NOMO-1 treated with DMSO at 0.1 percent for 48 hours (cell line): Measurements from ENCODE around the gene DZIP1.

ENCODE experiments used
- DNase-seq: peaks from one replicate; lab custom pipeline; 2025; ENCODE audit not compliant: unreplicated experiment; lab: John Stamatoyannopoulos, UW

DZIP1 gene

DNA sequence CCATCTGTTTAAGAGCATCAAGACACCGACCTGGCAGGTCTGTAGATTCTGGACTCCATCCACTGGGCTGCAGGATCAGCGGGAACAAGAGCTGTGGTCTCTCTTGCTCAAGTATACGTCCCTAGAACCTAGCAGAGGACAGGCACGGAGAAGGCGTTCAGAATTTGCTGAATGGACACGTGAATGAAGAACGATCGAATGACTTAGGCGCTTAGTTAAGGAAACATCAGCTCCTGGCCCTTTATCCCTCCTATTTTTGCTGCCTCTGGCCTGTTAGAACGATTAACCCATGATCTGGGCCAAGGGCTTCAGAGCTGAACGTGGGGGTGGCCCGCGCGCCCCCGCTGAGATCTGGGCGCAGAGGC is 953 bp downstream of the DZIP1 start:
- no peak for DNase-seq

DNA sequence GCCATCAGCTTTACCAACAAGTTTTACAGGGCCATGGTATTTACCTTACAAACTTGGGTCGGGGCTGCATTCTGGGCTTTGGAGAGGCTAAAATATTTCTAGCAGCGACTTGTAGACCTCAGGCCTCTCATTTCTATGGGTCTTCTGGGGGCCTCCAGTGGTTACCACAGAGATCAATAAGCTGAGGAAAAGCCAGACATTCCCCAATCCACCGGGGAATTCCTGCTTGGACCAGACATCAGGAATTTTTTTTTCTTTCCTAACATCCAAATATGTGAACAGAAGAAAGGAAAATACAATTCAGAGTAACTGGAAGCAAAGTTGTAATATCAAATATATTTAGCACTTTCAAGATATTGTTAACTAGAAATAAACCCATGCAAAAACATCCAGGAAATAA is 1.5 kb downstream of the DZIP1 start:
- DNase-seq, result no peak

DNA sequence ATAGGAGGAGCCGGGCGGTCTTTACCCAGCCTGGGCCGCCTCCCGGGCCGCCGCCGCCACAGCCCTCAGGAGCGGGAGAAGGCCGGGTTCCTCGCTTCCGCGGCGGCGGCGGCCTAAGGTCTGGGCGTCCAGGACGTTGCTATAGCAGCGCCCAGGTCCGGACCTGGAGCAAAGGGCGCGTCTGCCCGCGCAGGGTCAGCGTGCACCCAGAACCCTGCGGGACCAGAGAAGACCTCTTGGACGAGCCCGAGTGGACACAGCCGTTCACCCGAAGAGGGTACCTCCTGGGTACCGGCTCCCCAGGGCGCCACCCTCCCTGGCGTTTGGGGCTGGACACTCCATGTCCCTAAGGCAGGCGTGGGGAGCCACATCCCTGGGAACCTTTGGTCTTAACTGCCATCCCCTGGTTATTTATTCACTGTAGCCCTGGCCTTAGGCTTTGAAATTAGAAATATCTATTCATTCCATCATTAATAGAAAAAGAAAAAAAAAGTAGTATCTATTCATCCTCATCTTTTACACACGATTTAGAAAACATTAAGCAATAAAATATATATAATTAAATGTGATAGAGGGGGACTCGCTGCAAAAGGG is 2.4 kb downstream of the DZIP1 start:
- no peak for DNase-seq

DNA sequence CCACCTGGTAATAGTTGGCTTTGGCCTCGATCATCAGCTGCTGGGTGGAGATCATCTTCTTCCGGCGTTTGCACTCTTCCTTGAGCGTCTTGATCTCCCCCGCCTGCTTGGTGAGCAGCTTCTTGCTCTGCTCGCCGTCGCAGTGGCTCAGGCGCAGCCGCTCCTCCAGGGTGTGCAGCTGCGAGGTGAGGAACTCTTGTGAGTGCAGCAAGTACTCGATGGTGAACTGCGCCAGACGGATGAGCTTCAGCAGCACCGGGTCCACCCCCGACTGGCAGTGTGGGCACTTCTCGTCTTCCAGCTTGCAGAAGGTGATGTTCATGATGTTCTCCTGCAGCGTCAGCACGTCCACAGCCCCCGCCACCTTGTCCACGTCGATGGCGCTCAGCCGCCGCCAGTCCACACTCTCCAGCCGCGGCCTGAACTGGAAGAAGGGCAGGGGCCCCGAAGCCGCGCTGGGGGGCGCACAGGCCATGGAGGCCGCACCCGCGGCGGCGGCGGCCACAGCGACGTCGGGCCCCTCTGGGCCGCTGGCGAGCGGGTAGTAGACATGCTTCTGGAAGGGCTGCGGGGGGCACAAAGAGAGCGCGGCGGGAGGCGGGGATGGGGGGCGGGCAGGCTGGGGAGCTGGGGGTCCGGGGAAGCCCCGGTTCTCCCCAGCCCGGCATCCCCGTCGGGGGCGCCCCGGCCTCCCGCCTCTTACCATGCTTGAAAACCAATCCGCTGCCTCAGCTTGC is 3.0 kb downstream of the DZIP1 start:
- no peak for DNase-seq

DNA sequence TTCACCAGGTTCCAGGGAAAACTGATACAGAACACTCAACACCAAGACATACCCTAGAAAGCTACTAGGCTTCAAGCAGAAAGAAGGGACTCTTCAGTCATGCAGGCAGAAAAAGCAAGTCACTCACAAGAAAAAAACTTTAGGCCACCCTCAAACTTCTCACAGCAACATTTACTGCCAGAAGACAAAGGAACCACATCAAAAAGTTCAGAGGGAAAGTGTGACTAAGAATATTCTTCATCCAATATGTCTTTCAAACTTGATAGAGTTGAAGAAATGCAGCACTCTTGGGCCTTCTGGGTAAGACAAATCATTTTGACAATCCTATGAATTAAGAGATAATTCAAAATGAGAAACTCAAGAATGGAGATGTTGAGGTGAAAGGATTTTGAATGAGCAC is 7.7 kb downstream of the DZIP1 start:
- no peak for DNase-seq

DNA sequence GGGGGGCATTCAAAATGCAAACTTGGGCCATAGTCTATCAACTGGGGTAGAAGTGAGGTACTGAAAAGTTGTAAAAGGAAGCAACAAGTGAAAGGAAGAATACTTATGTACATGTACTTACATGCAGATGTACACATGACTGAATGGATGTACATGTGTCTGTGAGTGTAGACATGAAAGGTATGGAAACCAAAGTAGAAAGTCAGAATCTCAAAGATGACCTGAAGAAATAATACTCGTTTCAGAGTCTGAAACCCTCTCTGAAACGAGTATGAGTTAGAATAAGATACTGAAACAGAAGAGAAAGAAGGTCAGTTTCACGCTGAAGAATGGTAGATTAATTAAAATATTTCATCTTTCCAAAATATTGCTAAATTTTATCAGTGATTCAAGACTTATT is 13.9 kb downstream of the DZIP1 start:
- no peak for DNase-seq

DNA sequence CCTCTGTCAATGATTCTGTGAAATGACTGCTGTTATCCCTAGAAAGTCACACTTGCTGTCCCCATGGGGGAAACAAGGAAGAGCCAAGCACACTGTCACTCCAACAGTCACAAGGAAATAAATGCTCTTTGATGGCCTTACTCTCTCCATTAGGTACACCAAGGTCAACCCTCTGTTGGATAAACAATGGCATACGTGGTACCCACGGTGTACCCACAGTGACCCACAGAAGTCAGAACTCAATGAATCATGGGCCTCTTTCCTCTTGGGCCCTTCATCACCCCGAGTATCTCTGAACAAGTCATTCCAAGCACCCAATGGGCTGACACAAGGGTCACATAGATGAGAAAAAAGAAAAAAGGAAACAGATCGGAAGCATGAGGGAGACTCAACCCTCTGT is 15.4 kb downstream of the DZIP1 start:
- no peak for DNase-seq

DNA sequence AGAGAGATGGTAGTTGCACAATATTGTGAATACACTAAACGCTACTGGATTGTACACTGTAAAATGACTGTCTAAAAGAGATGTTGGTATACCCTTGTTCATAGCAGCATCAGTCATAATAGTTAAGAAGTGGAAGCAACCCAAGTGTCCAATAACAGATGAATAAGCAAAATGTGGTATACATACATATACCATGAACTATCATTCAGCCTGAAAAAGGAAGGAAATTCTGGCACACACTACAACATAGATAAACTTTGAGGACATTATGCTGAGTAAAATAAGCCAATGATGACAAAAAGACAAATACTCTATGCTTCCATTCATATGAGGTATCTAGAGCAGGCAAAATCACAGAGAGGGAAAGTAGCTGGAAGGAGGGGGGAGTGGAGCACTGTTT is 16.0 kb downstream of the DZIP1 start:
- DNase-seq, result no peak

DNA sequence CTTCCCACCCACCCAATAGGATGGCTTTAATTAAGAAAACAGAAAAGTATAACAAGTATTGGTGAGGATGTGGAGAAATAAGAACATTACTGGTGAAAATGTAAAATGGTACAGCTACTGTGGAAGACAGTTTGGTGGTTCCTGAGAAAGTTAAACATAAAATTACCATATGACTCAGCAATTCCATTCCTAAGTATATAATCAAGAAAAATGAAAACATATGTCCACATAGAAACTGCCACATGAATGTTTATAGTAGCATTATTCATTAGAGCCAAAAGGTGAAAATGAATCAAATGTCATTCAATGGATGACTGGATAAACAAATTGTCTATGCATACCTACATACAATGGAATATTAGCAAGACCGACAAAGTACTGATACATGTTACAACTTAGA is 16.9 kb downstream of the DZIP1 start:
- DNase-seq, result no peak

DNA sequence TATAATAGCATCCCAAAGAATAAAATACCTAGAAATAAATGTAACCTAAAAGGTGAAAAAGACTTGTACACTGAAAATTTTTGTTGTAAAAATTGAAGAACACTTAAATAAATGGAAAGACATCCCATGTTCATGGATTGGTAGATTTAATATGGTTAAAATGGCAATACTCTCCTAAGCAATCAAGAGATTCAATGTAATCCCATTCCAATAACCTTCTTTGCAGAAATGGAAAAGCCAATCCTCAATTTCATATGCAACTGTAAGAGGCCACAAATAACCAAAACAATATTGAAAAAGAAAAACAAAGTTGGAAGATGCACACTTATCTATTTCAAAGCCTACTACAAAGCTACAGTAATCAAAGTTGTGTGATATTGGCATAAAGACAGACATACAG is 17.7 kb downstream of the DZIP1 start:
- DNase-seq, result no peak

DNA sequence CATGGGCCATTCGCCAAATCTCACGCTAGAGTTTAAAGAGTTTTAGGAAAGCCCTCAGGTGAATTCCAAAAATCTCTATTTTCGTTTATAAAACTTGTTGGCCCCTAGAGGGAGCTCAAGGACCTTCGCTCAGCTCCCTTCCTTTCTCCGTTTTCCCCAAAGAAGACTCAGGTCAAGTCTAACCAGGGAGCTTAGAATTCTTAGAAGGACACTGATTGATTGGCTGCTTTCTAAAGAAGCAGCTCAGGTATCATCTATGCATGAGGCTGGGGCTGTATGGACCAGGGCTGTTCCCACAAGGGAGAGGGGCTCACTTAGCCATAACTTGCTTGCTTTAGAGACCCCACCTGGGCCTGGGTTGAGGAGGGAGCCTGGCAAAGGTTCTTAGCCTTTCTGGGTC is 20.5 kb downstream of the DZIP1 start:
- peak; percentile 52 for DNase-seq

DNA sequence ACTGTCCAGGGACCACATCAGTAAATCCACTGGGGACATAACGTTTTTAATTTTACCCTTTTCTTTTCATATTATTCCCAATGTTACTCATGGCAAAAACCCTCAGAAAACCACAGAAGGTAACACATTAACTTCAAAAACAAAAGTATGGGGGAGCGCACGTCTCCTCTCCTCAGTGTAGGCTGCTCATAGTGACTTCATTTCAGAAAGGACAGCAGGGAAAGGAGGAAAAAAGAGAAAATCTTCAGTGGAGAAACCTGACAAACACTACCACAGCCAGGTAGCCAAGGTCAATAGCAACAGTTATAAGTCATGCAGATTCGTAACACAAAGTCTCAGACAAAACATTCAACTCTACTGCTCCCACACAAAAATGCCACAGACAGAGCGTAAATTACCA is 21.4 kb downstream of the DZIP1 start:
- DNase-seq, result no peak

DNA sequence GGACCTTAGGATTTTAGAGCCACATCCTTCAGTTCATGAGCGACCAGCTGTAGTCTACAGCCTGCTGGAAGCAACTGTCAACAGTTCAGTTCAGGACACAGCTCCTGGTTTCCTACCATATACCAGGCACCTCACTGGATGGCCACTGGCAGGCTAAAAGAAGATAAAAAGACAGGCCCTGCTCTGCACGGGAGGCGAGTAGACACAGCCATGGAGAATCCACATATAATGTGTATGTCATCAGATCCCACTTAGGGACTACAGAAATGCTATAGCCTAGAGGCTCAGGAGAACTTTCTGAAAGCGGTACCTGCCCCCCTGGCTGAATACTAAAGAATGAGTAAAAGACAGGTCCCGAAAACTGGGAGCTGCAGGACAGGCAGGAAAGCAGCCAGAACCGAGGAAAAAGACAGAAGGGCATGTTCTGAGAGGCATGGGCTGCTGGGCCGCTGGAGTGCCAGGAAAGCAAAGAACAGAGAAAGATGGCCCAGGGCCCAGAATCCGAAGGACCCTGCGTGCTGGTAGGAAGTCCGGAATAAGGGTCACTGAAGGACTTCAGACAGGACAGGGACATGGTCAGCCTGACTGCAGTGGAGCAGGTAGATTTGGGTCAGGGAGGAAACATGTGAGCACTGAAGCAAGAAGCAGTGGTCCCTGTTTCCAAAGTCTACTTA is 23.5 kb downstream of the DZIP1 start:
- no peak for DNase-seq

DNA sequence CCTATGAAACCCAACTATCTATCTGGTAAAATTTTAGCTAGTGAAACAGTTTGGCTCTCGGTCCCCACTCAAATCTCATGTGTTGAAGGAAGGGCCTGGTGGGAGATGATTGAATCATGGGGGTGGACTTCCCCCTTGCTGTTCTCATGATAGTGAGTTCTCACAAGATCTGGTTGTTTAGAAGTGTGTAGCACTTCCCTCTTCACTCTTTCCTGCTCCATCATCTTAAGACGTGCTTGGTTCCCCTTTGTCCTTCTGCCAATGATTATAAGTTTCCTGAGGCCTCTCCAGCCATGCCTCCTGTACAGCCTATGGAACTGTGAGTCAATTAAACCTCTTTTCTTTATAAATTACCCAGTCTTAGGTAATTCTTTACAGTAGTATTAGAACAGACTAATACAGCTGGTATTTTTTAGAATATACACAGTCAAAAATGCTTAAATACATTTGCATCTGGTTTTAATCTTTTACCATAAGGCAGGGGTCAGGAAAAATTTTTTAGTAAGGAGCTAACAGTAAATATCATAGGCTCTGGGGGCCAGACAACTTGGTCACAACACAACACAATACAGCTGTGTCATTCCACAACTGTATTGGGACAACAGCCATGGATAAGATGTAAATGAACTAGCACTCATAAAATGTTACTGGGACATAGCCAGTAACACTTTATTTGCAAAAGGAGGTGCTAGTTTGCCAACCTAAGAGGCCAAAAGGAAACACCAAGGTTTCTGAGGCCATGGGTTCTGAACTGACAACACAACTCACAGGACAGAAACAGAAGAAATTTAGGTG is 24.3 kb downstream of the DZIP1 start:
- peak; percentile 4 for DNase-seq

DNA sequence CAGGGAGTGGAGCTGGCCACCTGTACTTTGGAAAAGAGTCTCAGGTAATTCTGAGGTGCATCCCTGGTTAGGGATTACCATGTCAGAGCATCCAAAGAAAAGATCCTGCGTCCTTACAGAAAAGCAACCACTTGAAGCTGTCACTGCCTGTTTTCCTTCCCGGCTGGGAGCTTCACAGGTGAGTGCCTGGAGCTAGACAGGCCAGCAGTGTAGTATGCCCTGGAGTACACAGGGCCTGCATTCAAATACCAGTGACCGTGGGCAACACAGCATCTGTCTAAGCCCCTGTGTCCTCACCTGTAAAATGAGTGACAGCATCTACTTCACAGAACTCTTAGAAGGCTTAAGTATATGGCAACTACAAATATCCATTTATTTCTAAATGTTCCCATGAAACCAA is 29.0 kb downstream of the DZIP1 start:
- DNase-seq, result no peak

DNA sequence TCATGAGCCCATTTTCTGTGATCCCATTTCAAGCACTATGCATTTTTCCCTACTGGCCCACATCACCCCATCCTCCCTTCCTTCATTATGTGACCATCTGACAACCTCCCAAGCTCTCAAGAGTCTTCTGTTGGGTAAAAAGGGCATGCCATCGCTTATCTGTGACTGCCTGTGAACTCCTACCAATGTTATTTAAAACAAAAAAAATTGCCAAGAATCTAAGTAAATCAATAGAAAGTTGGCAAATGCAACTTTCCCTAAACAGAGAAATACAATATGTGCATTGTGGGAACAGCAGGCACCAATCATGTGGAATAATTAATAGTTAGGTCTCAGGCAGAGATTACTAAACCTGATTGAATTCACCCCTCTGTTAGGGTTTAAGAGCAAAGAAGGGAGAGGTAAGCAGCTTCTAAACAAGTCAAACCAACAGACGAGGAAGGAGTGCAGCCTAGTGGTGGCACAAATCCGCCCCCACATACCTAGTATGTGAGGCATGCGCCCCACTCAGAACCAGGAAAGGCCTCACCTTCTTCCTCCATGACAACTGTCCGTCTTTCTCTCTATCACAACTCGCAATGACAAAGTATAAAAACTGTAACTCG is 29.8 kb downstream of the DZIP1 start:
- no peak for DNase-seq

DNA sequence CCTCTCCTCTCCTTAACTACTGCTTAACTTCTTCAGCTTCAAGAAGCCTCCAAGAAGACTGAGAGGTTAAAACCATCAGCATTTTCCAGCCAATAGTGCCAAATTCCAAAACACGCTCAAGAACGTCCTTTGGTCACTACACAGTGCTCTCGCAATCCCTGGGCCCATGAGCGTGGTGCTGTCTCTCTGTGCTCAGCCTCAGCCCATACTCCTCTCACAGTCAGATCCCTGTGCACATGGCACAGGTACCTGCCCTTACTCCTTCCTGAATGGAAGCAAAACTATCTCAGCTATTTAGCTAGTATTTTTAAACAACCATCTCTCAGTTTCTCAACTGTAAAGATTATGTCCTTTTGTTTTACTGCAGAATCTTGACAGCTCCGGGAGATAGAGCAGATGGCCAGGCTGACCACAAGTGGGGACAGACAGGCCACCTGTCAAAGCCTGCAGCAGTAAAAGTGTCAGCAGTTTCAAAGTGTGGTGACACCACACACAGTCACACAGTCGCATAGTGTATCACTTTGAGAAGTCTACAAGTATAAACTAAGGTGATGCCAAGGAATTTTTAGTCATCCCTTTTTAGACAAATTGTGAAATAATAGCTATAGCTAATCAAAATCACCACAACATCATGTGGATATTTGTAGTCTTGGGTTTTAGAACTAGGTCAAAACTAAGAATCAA is 35.7 kb downstream of the DZIP1 start:
- no peak for DNase-seq

DNA sequence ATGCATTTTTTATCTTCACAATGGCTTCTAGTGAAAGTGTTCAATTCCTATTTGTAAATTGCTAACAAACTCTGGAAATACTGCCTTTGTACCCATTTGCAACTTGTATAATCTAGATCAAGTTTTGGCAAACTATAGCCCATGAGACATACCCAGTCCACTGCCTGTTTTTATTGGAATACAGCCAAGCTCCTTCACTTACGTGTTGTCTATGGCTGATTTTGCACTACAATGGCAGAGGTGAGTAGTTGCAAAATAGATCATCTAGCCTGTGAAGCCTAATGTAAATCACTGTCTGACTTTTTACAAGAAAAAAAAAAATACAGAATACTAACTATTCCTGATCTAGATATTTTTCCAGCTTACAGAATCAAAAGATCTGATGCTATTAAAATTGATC is 37.1 kb downstream of the DZIP1 start:
- DNase-seq, result no peak

DNA sequence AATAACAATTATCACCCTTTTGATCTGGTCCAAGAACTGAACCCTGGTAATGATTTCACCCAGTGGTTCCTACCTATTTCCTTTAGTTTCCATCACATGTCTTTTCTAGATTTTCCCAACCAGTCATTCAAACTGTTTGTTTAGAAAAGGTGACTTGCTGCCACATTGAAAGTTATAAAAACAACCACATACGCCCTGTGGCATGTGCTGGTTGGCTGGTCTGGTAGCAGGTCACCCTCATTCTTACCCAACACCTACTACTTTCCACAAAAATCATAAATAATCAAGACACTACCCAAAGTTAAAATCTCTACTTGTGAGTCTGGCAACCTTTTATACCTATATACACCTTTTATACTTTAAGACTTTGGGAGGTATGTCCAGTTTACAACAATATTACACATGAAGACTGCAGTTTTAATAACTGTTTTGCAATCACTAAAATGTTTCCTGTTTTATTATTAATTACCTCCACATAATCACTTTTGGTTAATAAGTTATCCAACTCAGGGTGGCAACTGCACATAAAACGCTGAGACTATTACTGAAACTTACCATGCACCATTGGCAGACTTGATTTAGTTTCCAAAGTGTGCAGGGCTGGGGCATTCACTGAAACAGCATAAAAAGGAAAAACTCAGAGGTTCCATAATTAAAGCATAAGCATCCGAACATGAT is 38.9 kb downstream of the DZIP1 start:
- no peak for DNase-seq

DNA sequence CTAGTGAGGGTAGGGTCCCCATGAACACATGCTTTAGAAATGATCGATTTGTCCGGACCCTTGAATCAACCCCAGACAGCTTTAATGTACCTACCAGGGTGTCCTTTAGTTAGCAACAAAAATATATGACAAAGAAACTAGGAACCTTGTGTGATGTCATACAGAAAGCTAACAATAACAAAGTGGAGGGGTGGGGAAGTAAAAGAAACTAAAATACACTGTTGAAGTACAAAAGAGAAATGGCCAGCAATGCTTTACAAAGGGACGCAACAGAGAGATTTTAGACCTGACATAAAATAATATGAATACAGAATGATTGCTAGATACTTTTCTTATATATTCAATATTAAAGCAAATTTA is 40.0 kb downstream of the DZIP1 start:
- DNase-seq, result no peak
